ENCODE measurements around the gene GUK1. TPM values are rescaled to one million over a fixed set of nuclear protein-coding genes. Genes with fewer than 3 reads are reported as not detected.

The GUK1 gene
- total and polyA plus RNA-seq, 2 donors (not counting 1 experiment from before 2014, with no cell fraction given): 125 to 356 TPM

- 54% methylated on average over 27 of the region's 27 CpGs for WGBS (ENCODE audit: insufficient coverage)
- ChIA-PET POLR2A (interaction anchor here (1.1 to 1.4 kb wide), 2 partner anchors 20 to 24 kb away, joined by 3 to 22 read pairs; partner anchors contain the start of gene IBA57), CTCF (interaction anchor here (0.8 to 1.8 kb wide), 2 partner anchors 24 to 25 kb away, joined by 3 to 8 read pairs; partner anchors contain the start of gene IBA57)
- peak overlapping the region; percentile 98 for H3K4me2 ChIP-seq (replicated peaks; ENCODE audit: low read depth, low read length, poor library complexity, severe bottlenecking)
- no peak for TF ChIP-seq EZH2 (IDR thresholded peaks at IDR 0.05; ENCODE audit: borderline replicate concordance, insufficient read depth, low read depth, low read length, poor library complexity, severe bottlenecking)
- H3K9me3 Mint-ChIP-seq (ENCODE audit: insufficient read depth): no peaks in the 10 kb centered on the region
- H3K27me3 Mint-ChIP-seq: no peaks in the 10 kb centered on the region
- intact Hi-C loops (cut with micrococcal nuclease): no loop called here
- peak overlapping the region; percentile 92 for H3K9ac ChIP-seq (ENCODE audit: low read length)
- peaks cover 0 to 22% of the 10 kb centered on the region in 2 experiments for H3K36me3 ChIP-seq (replicated peaks in 1 of 2; ENCODE audit: control extremely low read depth in 1 of 2, control insufficient read depth in 1 of 2, extremely low read depth in 1 of 2, insufficient read depth in 2 of 2, low read length in 1 of 2)
- H3K9me3 ChIP-seq (ENCODE audit: control extremely low read depth in 1 of 3, control insufficient read depth in 2 of 3, insufficient read depth in 1 of 3, low read length in 2 of 3): peaks cover 0 to 11% (median 0%) of the 10 kb centered on the region in 3 donors
- peaks cover 55 to 74% of the 10 kb centered on the region in 2 donors for H3K4me1 ChIP-seq (ENCODE audit: control insufficient read depth in 2 of 2, insufficient read depth in 2 of 2, low read length in 2 of 2)
- H2AFZ ChIP-seq (ENCODE audit: insufficient read depth, low read depth, low read length, poor library complexity, severe bottlenecking): no peak overlapping the region
- peak overlapping the region; percentile 96 for H3K4me3 Mint-ChIP-seq
- H3K4me3 ChIP-seq (ENCODE audit: control extremely low read depth in 1 of 5, extremely low read depth in 1 of 5, insufficient read depth in 1 of 5, low read depth in 2 of 5, low read length in 4 of 5): peak overlapping the region; percentile 61 to 87 (median 82)
- DNase-seq (peak; percentile 24), ATAC-seq (ENCODE audit: low read depth) (no peak)
- H3K27ac ChIP-seq (ENCODE audit: low read length in 2 of 2): peak overlapping the region; percentile 93 to 94
- no peaks in the 10 kb centered on the region for H3K27me3 ChIP-seq (replicated peaks in 1 of 4; ENCODE audit: control extremely low read depth in 1 of 4, control insufficient read depth in 3 of 4, insufficient read depth in 4 of 4, low read length in 3 of 4)
- peaks cover 62% of the 10 kb centered on the region for H3K4me1 Mint-ChIP-seq
- peaks cover 62% of the 10 kb centered on the region for H4K20me1 ChIP-seq (ENCODE audit: control insufficient read depth, insufficient read depth, low read length, poor library complexity, severe bottlenecking)
- peak overlapping the region; percentile 100 for H3K27ac Mint-ChIP-seq
- peaks cover 63% of the 10 kb centered on the region for H3K79me2 ChIP-seq (ENCODE audit: control insufficient read depth, insufficient read depth, low read length)
Measured at GRCh38 chr1:228141226-228142044, 1.4 kb downstream of the GUK1 start.

GRCh38 chr1:228142155-228142691 lies 2.1 kb downstream of the GUK1 start:
- Histone ChIP-seq H3K27me3 (replicated peaks in 1 of 4; ENCODE audit: control extremely low read depth in 1 of 4, control insufficient read depth in 3 of 4, insufficient read depth in 4 of 4, low read length in 3 of 4) (no peaks in the 10 kb centered on the region), H3K4me3 (ENCODE audit: control extremely low read depth in 1 of 5, extremely low read depth in 1 of 5, insufficient read depth in 1 of 5, low read depth in 2 of 5, low read length in 4 of 5) (no peak overlapping the region), H3K4me2 (replicated peaks; ENCODE audit: low read depth, low read length, poor library complexity, severe bottlenecking) (peak overlapping the region; percentile 98), H3K27ac (ENCODE audit: low read length in 2 of 2) (no peak overlapping the region), H3K9me3 (ENCODE audit: control extremely low read depth in 1 of 3, control insufficient read depth in 2 of 3, insufficient read depth in 1 of 3, low read length in 2 of 3) (peaks cover 0 to 11% (median 0%) of the 10 kb centered on the region in 3 donors), H3K79me2 (ENCODE audit: control insufficient read depth, insufficient read depth, low read length) (peaks cover 65% of the 10 kb centered on the region), H3K9ac (ENCODE audit: low read length) (no peak overlapping the region), H3K36me3 (replicated peaks in 1 of 2; ENCODE audit: control extremely low read depth in 1 of 2, control insufficient read depth in 1 of 2, extremely low read depth in 1 of 2, insufficient read depth in 2 of 2, low read length in 1 of 2) (peaks cover 0 to 30% of the 10 kb centered on the region in 2 experiments), H4K20me1 (ENCODE audit: control insufficient read depth, insufficient read depth, low read length, poor library complexity, severe bottlenecking) (peaks cover 69% of the 10 kb centered on the region), H3K4me1 (ENCODE audit: control insufficient read depth in 2 of 2, insufficient read depth in 2 of 2, low read length in 2 of 2) (peaks cover 48 to 66% of the 10 kb centered on the region in 2 donors), H2AFZ (ENCODE audit: insufficient read depth, low read depth, low read length, poor library complexity, severe bottlenecking) (no peak overlapping the region)
- ATAC-seq (ENCODE audit: low read depth) (no peak), DNase-seq (peak; percentile 18)
- intact Hi-C loops (cut with micrococcal nuclease): no loop called here
- H3K9me3 Mint-ChIP-seq (ENCODE audit: insufficient read depth): no peaks in the 10 kb centered on the region
- H3K4me1 Mint-ChIP-seq: peaks cover 54% of the 10 kb centered on the region
- peak overlapping the region; percentile 49 for H3K4me3 Mint-ChIP-seq
- no peak for TF ChIP-seq CTCF (IDR thresholded peaks at IDR 0.05)
- no peak for TF ChIP-seq EZH2 (IDR thresholded peaks at IDR 0.05; ENCODE audit: borderline replicate concordance, insufficient read depth, low read depth, low read length, poor library complexity, severe bottlenecking)
- 67% methylated on average over 14 of the region's 16 CpGs for WGBS (ENCODE audit: insufficient coverage)
- ChIA-PET CTCF (interaction anchor here (0.8 to 1.6 kb wide), 3 partner anchors 11 to 24 kb away, joined by 3 to 7 read pairs (median 5); partner anchors contain the start of gene IBA57), POLR2A (no interaction called here)
- no peaks in the 10 kb centered on the region for H3K27me3 Mint-ChIP-seq
- no peak overlapping the region for H3K27ac Mint-ChIP-seq

Data from B cell (primary cell).